HG03439 (cell line): ENCODE measurements around the gene KRTAP20-1.

Source experiments
- ATAC-seq: cut with Tn5 transposase; IDR thresholded peaks from one replicate; pipeline ENCODE4 v1.9.1; 2021; ENCODE audit warnings: mild to moderate bottlenecking, moderate library complexity; ENCODE audit not compliant: unreplicated experiment

Gene KRTAP20-1

DNA sequence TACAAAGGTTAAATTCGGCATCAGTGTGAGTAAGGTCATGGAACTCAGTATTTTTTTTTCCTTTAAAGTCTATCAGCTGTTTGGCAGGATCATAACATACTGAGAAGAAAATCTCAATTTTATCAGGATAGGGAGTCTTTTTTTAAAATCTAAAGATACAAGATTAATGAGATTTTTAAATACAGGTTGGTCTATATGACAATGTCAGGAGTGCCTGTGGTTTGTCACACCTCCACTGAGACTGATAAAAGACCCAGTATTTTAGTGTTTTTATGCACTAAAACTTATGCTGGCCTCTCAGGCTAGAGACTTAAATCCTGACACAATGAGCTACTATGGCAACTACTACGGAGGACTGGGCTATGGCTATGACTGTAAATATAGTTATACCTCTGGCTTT lies 26.3 kb downstream of the KRTAP20-1 start, which contains the start of gene KRTAP20-3:
Gene KRTAP20-3 (plus strand): TSS at position 301 of the 400 bp plus-strand sequence.
- ATAC-seq, result no peak

DNA sequence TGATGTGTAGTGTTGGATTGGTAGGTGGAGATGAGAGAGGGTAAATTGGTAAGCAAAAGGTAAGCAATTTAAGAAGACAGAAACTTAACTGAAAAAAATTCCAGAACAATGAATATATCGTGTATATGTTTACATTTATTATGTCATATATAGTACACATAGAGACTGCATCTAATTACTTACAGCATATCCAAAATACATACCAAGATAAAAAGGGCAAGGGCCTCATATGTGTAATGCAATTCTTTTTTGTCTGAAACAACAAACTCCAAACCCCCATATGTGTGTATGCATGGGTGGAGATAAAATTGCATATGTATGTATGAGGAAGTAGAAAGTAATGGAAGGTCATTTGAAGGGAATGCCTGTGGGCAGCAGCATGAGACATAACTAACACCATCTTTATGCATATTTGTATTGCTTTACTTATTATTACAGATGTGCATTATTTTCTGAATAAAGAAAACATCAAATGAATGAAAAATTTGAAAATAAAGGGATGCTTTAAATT lies 30.7 kb downstream of the KRTAP20-1 start:
- no peak for ATAC-seq

DNA sequence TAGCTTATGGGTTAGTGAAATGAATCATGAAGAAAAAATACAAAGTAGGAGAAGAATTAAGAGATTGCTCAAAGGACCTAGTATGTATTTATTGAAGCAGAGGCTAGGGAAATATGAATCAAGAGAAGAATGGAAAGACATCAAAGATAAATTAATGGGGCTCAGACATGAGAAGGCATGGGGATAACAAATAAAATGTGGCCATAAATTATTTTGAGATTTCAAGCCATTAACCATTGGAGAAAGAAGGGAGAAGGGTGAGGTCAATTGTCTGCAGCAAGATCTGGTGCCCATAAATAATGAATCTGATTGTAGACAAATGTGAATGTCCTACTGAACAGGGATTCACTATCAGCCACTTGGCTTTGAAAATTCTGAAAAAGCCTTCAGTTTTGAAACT lies 36.7 kb downstream of the KRTAP20-1 start:
- ATAC-seq, result no peak
